SKM-1 treated with dmso at 0.1 percent for 144 hours (cell line): Measurements from ENCODE around the gene SHANK3.

Source experiments
- DNase-seq: peaks from one replicate; lab custom pipeline; 2025; ENCODE audit not compliant: unreplicated experiment; lab: John Stamatoyannopoulos, UW

The SHANK3 gene

DNA sequence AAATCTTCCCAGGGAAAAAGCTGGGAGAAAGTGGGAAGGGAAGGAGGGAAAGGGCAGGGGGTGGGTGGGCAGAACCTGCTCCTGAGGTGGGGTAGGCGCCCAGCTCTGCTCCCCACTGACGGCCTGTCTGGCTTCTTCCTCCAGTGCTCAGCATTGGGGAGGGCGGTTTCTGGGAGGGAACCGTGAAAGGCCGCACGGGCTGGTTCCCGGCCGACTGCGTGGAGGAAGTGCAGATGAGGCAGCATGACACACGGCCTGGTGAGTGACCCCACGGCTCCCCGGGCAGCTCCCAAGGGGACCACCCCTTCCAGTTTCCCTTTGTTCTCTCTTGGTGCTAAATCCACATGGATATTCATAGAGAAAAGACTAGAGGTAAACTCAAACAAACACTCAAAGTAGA, 25.9 kb downstream of the SHANK3 start:
- no peak for DNase-seq

DNA sequence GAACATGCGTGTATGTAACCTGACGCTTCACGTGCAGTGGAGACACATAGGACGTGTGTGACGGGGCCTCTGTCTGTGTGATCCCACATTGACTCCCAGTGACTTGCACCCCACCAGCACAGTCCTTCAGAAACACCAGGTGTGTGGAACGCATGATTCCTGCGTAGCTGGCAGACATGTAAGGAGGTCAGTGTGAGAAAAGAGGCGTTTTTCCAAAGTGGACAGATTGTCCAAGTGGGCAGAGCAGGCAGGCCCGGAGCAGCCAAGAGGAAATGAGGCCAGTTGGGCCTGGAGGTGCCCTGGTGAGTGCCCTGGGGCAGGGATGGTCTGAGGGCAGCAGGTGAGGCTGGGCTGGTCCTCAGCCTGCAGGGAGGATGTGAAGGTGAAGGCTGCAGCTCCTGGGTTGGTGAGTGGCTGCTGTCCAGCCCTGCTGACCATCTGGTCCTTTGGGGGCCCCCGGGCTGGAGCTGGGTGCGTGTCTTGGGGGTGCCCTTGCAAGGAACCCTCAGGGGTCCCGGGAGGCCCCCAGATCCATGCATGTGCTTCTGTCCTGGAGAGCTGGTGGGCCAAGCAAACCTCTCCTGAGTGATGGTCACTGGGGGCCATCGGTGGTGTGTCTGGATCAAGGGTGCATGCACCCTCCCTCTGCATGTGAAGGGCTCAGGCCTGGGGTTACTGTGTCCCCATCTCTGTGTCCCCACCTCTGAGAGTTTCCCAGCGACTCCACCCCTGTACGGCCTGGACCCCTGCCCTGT, 26.6 kb downstream of the SHANK3 start:
- DNase-seq: no peak

DNA sequence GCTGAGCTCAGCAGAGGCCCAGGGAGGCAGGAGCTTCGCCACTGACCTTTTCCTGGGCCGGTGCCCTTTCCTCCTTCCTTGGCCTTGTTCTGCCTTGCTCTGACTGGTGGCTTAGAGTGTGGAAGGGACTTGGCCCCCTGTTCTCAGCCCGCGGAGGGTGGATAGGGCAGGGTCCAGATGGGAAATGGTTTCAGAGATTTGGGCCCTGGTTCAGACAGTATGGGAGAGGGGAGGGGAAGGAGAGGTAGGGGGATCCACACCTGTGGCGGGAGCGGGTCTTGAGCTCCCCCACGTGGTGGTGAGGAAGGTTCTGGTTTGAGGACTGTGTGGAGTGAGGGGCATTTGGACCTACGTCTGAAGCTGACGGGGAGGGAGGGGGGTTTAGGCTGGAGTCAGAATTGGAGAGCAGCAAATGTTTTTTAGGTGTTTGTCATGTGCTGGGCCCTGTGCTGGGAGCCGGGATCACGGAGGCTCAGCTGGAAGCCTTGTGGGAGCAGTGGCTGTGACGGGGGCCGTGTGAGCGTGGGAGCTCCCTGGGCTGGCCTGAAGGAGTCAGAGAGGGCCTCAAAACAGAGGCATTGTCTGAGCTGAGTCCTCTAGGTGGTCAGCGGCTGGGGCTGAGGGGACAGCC, 27.2 kb downstream of the SHANK3 start:
- DNase-seq: no peak

DNA sequence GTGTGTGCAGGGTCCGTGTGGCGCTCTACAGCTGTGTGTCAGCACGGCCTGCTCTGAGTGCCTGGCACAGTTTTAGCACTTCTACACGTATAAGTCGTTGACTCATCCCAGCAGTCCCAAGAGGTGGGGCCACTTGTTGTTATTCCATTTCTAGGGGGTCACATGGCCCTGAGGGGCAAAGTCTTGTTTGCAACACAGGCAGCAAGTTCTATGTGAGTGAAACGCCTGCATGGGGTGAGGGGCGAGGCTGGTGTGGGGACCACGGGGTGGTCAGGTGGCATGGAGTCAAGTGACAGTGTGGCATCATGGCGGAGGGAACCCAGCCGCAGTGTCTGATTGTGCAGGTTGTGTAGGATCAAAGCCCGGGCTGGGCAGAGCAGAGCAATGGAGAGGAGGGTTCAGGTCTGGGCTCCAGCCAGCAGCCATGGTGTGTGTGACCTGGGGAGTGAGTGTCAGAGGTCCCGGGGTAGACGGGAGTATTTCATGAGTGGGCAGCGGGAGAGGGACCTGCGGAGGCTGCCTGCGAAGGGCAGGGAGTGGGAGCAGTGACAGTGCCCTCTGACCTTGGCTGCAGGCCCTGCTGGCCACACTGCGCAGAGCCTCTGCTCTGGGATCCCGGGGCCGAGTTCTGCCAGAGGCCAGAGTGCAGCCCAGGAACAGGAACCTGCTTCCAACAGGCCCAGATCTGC, 27.9 kb downstream of the SHANK3 start:
- no peak for DNase-seq

DNA sequence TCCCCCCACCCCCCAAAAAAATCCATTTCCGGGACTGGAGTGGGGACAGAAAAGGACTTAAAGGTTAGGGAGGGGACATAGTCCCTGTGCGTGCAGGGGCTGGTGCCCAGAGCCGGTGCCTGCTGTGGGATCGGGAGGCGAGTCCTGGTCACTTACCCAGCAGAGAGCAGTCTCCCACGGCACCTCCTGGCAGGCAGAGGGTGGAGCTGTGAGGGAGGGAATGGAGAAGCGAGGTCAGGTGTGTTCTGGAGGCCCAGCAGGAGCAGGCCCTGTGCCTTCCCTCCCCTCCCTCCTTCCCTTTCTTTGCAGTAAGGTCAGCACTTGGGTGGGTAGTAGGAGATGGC, 28.4 kb downstream of the SHANK3 start:
- no peak for DNase-seq

DNA sequence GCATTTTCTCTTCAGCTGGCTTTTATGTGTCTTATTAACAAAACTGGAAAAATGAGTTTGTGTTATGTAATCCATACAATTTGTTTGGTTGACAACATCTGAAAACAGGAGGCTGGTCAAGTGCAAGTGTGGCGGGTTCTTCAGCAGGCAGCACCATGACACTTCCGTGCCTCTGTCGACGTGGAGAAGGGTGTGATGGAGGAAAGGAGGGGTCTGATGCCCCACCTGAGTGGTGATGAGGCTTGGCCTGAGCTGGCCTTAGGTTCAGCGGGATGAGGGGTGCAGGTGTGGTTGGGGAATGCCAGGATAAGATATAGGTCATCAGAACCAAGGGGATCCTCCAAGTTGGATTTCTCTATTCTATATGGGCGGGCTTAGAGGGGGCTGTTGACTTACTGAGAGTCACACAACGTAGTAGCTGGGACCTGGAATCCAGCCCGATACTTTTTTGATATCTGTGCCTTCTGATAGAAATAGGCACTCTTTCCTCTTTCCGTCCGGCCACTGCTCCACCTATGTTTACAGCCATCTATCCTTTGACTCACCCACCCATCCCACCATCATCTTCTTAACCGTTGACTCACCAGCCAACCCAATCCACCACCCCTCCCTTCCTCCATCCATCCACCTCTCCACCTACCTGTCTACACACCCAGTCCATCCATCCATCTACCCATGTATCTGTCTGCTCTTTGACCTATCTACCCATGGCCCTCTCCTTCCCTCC, 29.0 kb downstream of the SHANK3 start:
- DNase-seq: no peak

DNA sequence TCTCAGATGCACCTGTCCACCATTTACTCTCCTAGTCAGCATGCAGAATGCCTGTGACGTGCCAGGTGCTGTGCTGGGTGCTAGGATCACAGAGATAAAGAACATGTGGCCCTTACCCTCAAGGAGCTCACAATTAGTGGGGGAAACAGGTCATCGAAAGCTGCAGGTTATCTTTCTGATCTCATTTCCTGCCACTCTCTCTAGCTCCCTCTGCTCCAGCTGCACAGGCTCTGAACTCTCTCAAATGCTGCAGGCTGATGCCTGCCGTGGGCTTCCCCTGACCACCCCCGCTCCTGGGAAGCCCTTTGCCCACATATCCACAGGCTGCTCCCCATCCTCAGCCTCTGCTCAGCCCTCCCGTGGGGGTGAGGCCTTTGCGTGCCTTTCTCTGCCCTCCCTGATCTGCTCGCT, 29.6 kb downstream of the SHANK3 start:
- no peak for DNase-seq

DNA sequence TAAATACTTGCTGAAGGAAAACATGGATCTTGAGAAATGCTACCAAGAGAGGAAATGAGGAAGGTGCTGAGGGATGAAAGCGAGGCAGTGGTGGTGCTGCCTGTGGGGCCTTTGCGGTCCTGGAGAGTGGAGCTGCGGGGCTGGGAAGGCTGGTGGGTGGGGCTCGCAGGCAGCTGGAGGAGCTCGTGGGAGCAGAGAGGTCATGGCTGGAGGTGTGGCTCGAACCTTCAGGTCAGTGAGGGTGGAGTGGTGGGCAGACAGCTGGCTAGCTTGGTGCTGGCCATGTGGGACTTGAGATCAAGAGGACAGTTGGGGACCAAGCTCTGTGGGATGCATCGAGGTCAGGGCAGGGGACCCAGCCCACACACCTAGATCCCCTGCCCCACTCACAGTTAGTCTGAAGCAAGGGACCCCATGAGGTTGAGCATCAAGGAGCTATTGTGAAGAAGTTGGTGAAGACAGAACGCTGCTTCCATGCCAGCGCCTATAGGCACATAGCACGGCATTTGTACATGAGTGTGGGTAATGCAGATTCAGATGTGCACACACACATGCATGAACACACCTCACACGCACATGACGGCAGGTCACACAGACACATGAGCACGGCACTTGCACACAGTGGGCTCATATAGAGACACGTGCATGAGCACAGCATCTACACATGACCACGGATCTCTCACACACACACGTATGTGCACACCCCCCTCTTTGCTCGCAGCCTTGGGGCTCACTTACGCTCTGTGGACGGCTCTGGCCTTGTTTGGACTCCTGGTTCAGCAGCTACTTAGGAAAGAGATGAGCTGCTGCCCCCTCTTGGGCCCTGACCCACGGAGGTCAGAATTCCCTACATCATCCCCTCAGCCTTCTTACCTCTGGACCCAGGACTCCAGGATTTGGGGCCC, 30.4 kb downstream of the SHANK3 start:
- no peak for DNase-seq

DNA sequence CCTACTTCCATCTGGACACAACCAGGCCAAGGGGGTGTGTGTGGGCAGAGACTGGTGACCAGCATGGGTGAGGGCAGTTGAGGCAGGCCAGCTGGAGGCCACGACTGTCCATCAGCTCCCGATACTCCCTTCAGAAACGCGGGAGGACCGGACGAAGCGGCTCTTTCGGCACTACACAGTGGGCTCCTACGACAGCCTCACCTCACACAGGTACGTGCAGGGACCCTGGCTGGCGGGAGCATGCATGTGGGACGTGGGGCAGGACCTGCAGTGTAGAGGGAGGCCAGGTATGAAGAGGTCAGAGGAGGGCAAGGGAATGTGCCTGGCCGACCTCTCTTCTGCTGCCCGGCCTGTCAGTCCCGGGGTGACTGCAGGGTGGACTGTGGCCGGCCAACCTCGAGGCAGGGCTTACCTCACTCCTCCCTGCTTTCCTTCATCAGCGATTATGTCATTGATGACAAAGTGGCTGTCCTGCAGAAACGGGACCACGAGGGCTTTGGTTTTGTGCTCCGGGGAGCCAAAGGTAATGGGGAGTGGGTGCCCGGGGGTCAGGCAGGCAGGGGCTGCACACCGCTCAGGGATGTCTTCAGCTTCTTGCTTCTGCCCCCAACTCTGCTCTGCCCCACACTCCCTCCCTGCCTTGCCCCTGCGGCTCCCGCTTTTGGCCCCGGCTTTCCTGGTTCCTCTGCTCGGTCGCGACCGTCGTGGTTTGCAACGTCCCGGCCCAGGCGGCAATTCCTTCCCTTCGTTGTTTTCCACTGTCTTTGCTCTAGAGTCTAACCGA, 31.3 kb downstream of the SHANK3 start:
- DNase-seq: no peak

DNA sequence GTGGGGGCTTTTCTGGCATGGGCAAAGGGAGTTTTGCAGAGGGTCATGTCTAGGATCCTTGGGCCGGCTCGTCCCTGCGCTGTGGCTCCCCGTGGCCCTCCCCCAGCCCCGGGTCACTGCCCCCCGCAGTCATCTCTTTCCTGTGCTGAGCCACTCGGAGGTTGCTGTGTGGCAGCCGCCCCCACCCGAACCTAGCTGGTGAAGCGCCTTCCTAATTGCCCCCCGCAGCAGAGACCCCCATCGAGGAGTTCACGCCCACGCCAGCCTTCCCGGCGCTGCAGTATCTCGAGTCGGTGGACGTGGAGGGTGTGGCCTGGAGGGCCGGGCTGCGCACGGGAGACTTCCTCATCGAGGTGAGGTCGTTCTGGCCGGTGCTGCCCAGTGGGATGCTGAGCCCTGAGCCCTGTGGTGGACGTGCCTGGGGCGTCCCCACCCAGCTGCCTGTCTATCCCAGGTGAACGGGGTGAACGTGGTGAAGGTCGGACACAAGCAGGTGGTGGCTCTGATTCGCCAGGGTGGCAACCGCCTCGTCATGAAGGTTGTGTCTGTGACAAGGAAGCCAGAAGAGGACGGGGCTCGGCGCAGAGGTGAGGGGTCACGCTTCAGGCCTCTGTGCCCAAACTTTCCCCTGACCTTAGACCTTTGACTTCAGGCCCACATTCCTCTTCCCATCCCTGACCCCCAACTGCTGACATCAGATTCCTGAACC, 32.0 kb downstream of the SHANK3 start:
- DNase-seq: no peak

DNA sequence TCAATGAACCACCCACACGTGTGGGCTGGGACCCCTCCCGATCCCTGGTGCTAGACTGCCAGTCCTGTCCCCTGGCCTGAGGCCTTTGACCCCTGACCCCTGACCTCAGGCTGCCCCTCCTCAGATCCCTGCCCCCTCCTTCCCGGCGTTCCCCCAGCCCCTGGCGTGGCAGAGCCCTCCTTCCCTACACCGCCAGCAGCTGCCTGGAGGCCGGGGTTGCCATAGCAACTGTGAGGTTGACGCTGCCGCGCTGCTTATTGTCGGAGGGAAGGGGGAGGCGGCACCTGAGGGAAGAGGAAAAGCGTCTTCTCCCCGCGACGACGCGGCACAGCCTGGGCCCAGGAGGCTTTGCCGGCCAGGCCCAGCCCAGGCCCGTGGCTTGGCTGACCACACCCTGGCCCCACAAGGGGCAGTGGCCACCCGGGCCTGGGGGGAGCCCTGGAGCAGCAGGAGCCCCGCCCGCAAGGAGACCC, 32.6 kb downstream of the SHANK3 start:
- no peak for DNase-seq

DNA sequence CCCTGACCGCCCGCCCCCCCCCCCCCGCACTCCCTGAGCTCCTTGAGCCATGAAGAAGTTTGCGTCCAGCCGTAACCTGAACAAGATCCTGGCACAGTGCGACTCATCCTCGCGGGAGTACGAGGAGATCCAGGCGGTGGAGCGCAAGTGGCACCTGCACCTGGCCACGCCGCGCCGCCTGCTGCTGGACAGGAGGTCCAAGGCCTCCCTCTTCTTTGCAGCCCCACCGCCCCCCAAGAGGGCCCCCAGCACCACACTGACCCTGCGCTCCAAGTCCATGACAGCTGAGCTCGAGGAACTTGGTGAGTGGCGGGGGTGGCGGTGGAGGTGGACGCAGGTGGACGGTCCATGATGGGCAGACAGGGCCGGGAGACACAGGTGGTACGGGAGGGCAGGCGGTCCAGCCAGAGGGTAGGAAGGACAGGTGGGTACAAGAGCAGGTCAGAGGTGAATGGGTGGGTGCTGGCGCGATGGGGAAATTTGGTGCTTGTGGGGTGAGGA, 33.3 kb downstream of the SHANK3 start:
- DNase-seq: no peak

DNA sequence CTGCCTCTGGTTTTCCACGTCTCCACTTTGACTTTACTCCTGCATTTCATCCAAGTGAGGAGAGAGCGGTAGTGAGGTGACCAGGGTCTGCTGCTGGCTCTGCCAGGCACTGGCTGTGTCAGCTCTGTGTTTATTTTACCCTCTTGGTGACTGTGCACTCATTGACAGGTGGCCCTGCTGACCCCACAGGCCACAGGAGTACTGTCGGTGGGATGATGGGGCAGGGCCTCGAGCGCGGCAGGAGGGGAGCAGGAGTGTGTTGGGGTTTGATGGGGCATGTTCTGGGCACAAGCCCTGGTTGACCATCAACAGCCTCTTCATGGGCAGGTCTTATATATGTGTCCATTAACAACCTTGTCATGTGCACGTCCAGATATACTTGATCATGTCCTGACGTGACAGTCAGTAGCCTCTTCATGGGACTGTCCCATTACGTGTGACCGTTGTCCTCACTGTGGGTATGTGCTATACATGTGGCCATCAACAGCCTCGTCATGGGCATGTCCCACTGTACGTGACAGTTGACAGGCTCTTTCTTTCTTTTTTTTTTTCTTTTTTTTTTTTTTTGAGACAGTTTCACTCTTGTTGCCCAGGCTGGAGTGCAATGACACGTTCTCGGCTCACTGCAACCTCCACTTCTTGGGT, 34.0 kb downstream of the SHANK3 start:
- DNase-seq: no peak

DNA sequence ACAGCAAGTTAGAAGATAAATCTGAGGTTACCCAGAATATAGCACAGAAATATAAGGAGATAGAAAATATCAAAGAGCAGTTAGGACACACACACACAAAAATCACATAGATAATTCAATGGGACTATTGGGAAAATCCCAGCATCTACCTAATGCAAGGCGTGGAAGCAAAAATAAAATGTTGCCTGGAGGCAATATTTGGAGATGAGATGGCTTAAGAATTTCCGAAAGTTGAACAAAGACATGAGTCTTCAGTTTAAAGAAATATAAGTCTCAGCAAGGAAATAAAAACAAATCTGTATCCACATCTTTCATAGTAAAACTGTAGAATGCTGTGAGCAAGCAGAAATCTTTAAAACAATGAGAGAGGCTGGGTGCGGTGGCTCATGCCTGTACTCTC, 35.9 kb downstream of the SHANK3 start:
- DNase-seq: no peak

DNA sequence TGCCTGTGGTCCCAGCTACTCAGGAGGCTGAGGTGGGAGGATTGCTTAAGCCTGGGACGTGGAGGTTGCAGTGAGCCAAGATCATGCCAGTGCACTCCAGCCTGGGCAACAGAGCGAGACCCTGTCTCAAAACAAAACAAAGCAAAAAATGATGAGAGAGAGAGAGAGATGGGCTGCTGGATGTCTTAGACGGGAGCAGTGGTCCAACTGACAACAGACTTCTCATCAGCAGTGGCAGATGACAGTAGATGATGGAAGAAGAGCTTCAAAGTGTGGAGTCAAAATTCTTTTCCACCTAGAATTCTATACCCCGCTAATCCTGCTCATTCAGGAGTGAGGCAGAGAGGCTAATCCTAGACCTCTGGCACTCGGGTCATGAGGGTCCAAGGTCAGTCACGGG, 36.4 kb downstream of the SHANK3 start:
- no peak for DNase-seq

DNA sequence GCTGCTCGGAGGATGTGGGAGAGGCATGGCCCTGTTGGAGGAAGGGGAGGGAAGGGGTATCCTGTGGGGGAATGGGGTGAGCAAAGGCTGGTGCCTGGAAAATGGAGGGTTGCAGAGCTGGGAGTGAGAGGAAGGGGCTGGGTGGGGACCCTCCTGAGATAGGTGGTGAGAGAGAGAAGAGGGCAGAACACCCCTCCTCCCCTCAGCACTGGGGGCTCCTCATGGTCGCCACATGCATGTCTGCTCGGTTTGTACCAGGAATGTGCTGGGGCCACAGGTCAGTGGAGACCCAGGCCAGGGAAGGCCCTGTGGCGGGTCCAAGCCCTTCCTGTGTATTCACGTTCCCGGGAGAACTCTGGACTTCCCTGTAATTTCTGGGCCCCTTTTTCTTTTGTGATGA, 37.6 kb downstream of the SHANK3 start:
- DNase-seq: no peak

DNA sequence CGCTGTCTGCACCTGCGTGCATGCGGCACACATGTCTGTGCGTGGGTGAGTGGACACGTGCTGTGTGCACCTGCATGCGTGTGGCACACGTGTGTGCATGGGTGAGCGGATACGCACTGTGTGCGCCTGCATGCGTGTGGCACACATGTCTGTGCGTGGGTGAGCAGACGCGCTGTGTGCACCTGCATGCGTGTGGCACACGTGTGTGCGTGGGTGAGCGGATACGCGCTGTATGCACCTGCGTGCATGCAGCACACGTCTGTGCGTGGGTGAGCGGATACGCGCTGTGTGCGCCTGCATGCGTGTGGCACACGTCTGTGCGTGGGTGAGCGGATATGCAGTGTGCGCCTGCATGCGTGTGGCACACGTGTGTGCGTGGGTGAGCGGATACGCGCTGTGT, 38.3 kb downstream of the SHANK3 start:
- no peak for DNase-seq
